Kidney glomerular epithelial cell (primary cell): ENCODE measurements around the gene PPP1R17.

Source experiments
- DNase-seq: peaks from one replicate; lab custom pipeline; 2025; lab: John Stamatoyannopoulos, UW

PPP1R17 gene

DNA sequence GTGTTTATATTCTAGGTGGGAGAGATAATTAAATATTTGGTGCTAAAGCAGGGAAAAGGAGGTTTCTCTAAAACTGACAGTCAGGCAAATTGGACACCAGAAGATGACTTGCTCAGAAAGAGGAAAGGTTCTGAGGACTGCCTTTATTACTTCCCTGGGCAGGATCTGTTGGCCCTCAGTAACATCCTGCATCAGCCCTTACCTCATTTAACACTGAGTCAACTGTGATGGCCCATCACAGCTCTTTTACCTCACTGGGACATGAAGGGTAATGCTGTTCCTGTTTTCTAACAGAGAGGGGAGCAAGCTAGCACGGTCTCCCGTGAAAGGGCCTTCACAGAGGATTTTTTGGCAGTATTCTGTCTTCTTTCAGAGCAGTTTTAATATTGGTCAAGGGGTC, 12.0 kb downstream of the PPP1R17 start:
- no peak for DNase-seq

DNA sequence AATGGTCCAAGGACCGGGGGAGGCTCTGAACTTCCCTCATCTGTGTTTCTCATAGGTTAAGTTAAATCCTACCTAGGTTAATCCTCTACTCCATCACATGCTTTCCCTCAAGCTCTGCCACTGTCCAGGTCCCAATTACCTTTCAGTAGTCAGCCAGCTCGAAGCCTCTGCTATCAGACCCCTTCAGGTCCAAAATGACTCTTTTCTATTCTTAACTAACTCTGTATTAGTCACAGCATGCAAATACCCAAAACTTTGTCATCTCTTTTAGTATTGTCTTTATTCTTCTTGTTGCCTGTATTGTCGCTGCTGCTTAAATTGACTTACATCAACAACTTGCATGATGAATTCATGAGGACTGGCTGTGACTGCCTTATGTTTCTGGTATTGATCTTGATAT, 15.3 kb downstream of the PPP1R17 start:
- DNase-seq = no peak

- DNase-seq = no peak
Observed at GRCh38 chr7:31705377-31705776, 18.4 kb downstream of the PPP1R17 start.

GRCh38 chr7:31707089-31707488, 20.1 kb downstream of the PPP1R17 start:
- no peak for DNase-seq

DNA sequence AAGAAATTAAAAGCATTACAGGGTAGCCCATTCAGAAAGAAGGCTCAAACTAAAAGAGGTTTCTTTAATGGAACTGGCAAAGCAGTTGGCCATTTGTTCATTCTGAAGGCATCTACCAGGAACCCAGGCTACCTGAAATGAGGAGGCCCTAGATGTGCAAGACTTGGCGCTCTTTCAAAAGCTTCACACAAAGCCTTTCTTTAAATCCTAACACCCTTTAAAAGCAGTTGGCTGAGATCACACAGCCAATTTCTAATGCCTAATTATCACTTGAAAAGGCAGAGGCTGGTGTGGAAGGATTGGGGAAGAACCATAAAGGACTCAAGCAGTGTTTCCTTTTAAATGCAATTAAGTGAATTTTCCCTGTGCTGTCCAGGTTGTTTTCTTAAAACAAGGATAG, 23.2 kb downstream of the PPP1R17 start:
- DNase-seq = no peak

DNA sequence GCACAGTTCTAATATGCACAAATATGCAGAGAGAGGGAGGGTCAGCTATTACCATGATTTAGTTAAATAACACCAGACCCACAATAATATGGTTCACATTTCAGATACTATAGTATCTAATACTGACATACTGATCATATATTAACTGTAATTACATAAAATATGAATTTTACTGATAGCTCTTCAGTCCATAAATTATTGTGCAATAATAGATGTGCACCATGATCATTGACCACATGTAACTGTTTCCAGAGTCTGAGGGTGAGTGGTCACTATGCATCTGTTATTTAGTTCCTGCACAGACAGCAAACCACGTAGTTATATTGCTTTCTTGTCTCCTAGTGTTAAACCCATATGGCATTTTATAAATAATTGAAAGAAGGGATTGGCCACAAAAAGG, 29.3 kb downstream of the PPP1R17 start:
- DNase-seq = no peak

- DNase-seq = no peak
Observed at GRCh38 chr7:31720366-31720765, 33.4 kb downstream of the PPP1R17 start.

GRCh38 chr7:31724696-31725095, 37.7 kb downstream of the PPP1R17 start:
- DNase-seq = no peak

GRCh38 chr7:31729195-31729804, 42.3 kb downstream of the PPP1R17 start:
- DNase-seq = no peak

DNA sequence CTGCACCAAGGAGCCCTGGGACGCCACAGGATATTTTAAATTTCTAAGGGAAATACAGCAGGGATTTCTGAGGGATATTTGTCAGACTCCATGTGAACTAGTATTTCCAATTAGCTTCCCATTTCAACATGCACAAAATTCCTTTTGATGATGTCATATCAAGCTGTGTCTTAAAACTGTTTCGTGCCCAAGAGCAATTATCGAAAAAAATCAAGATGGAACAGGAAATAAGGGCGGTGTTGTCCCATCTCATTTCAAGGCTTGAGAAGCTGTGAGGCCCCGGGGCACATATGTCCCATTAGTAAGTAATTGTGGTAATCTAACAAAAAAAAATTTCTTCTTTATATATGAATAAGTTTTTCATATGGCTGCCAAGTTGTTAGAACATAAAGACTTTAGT, 47.4 kb downstream of the PPP1R17 start:
- DNase-seq = no peak

- DNase-seq = peak; percentile 46
Observed at GRCh38 chr7:31735991-31736982, 49.3 kb downstream of the PPP1R17 start.

DNA sequence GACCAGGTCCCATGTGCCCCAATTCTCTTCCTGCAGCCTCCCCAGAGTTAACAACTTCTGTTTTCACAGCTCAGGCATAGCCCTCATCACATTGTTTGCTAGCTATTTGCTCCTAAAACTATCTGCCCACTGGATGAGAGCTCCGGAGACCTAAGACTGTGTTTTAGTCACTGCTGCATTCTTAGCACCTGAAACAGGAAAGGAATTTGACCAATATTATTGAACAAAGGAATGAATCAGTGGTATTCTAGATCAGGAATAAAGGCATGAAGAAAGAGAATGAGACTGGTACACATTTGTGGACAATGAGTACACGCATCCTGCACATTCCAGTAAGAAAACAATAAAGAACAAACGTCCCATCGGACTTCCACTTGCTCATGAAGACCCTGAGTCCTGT, 54.8 kb downstream of the PPP1R17 start:
- peak; percentile 8 for DNase-seq

DNA sequence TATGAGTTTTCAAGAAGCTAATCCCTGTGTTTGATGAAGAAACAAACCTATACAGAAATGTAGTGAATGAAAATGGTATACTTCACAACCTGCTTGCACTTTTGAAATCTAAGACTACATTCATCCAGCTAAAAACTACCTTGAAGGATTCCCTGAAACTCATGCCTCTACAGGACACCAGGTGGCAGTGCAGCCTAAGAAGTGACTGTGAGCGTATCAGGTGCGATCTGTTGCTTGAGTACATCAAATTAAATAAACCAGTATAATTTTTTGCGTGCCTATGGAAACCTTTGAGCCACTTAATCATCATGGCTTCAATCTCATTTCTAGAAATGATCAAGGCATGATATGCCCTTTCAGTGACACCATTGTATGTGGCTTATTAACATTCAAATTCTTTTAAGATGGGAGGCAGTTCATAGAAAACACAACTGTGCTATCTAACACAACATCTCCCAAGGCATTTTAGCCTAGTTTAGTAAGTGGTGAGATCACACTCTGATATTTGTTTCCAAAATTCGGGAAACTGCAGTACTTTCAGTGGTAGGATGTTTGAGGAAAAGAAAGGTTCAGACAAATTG, 57.4 kb downstream of the PPP1R17 start:
- DNase-seq = peak; percentile 59

GRCh38 chr7:31747553-31747952, 60.5 kb downstream of the PPP1R17 start:
- no peak for DNase-seq

DNA sequence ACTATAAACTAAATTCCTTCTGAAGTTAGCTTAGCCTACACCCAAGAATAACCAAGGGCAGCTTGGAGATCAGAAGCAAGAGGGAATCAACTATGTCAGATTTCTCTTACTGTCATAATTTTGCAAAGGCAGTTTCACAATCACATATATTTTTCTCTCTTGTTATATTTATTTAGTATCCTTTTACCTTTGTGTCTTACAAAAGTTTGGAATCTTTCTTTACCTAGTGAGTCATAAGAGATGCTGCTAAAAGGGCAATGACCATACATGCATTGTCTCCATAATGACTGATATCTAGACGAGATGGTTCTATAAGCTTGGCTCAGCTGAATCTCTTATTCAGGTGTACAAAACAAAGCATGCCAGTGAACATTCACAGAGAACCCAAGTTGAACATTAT, 61.1 kb downstream of the PPP1R17 start:
- no peak for DNase-seq

- no peak for DNase-seq
Observed at GRCh38 chr7:31751726-31752125, 64.7 kb downstream of the PPP1R17 start.
